SK-N-SH treated with all-trans-retinoic acid at 6 μM for 48 hours (cell line): ENCODE data around the gene CACNA1B.
"Not testable (repeated sequence)": the region's sequence is repeated elsewhere in the genome, so short reads cannot be mapped to it uniquely, and the experiment has no call there.

ENCODE experiments used
- ATAC-seq: fragments of 200-7000 bp; cut with Tn5 transposase; 3 replicates; pipeline ENCODE4 v1.9.1; 2020; ENCODE audit warnings: mild to moderate bottlenecking, moderate library complexity
- ARNTL ChIP-seq: fragments of 450-650 bp; formaldehyde crosslinking; IDR thresholded peaks from 2 replicates; pipeline ENCODE4 v1.5.0; 2020; ENCODE audit warnings: low read depth, mild to moderate bottlenecking, moderate library complexity, borderline replicate concordance
- BACH2 ChIP-seq: fragments of 250-450 bp; sonication (Bioruptor Pico); IDR thresholded peaks from 2 replicates; pipeline ENCODE4 v1.9.0; 2021; ENCODE audit warnings: mild to moderate bottlenecking, borderline replicate concordance
- CSDC2 ChIP-seq: fragments of 250-450 bp; sonication (Bioruptor Pico); IDR thresholded peaks from 2 replicates; pipeline ENCODE4 v1.5.0; 2020; ENCODE audit warnings: mild to moderate bottlenecking, moderate library complexity
- CSRNP3 ChIP-seq: fragments of 250-450 bp; sonication (Bioruptor Pico); IDR thresholded peaks from 2 replicates; pipeline ENCODE4 v1.5.1; 2021; ENCODE audit warnings: mild to moderate bottlenecking, moderate library complexity
- ESRRG ChIP-seq: fragments of 250-450 bp; sonication (Bioruptor Pico); IDR thresholded peaks from 2 replicates; pipeline ENCODE4 v1.6.1; 2021; ENCODE audit warnings: mild to moderate bottlenecking
- GLIS3 ChIP-seq: fragments of 250-450 bp; sonication (Bioruptor Pico); IDR thresholded peaks from 2 replicates; pipeline ENCODE4 v1.5.0; 2020; ENCODE audit warnings: mild to moderate bottlenecking, moderate library complexity
- ISL1 ChIP-seq: fragments of 250-450 bp; sonication (Bioruptor Pico); IDR thresholded peaks from 2 replicates; pipeline ENCODE4 v2.1.2; 2022; ENCODE audit warnings: mild to moderate bottlenecking, moderate library complexity
- OSR1 ChIP-seq: fragments of 250-450 bp; sonication (Bioruptor Pico); IDR thresholded peaks from 2 replicates; pipeline ENCODE4 v1.8.0; 2022; ENCODE audit warnings: moderate library complexity, mild to moderate bottlenecking, inconsistent platforms
- POU6F1 ChIP-seq: fragments of 250-450 bp; sonication (Bioruptor Pico); IDR thresholded peaks from 2 replicates; pipeline ENCODE4 v1.8.0; 2021; ENCODE audit warnings: low read depth, mild to moderate bottlenecking, moderate library complexity, borderline replicate concordance
- PPARA ChIP-seq: fragments of 250-450 bp; sonication (Bioruptor Pico); IDR thresholded peaks from 2 replicates; pipeline ENCODE4 v1.5.0; 2020; ENCODE audit warnings: mild to moderate bottlenecking, borderline replicate concordance
- RARB ChIP-seq: fragments of 250-450 bp; sonication (Bioruptor Pico); IDR thresholded peaks from 2 replicates; pipeline ENCODE4 v1.8.0; 2021; ENCODE audit warnings: mild to moderate bottlenecking, moderate library complexity
- SNAI2 ChIP-seq: fragments of 250-450 bp; sonication (Bioruptor Pico); IDR thresholded peaks from 2 replicates; pipeline ENCODE4 v1.5.0; 2020; ENCODE audit warnings: mild to moderate bottlenecking, moderate library complexity
- TCF4 ChIP-seq: fragments of 250-450 bp; sonication (Bioruptor Pico); IDR thresholded peaks from 2 replicates; pipeline ENCODE4 v1.8.0; 2021; ENCODE audit warnings: mild to moderate bottlenecking, moderate library complexity, borderline replicate concordance
- ZC3H10 ChIP-seq: fragments of 250-450 bp; sonication (Bioruptor Pico); IDR thresholded peaks from 2 replicates; pipeline ENCODE4 v1.5.1; 2021; ENCODE audit warnings: mild to moderate bottlenecking, moderate library complexity
- ZFP3 ChIP-seq: fragments of 250-450 bp; sonication (Bioruptor Pico); IDR thresholded peaks from 2 replicates; pipeline ENCODE4 v1.5.0; 2020; ENCODE audit warnings: mild to moderate bottlenecking, moderate library complexity
- ZFP30 ChIP-seq: fragments of 450-650 bp; formaldehyde crosslinking; IDR thresholded peaks from 2 replicates; pipeline ENCODE4 v1.5.0; 2022; ENCODE audit warnings: mild to moderate bottlenecking, moderate library complexity
- ZNF70 ChIP-seq: fragments of 450-650 bp; formaldehyde crosslinking; IDR thresholded peaks from 2 replicates; pipeline ENCODE4 v1.5.0; 2020; ENCODE audit warnings: mild to moderate bottlenecking, moderate library complexity
- ZNF8 ChIP-seq: fragments of 450-650 bp; formaldehyde crosslinking; IDR thresholded peaks from 2 replicates; pipeline ENCODE4 v1.5.0; 2020; ENCODE audit warnings: mild to moderate bottlenecking, moderate library complexity
- TF ChIP-seq, protein P1 (sequence below): fragments of 250-450 bp; sonication (Bioruptor Pico); IDR thresholded peaks from 2 replicates; pipeline ENCODE4 v1.5.1; 2020; ENCODE audit warnings: low read depth, mild to moderate bottlenecking, moderate library complexity
- TF ChIP-seq, protein P2 (sequence below): fragments of 250-450 bp; sonication (Bioruptor Pico); IDR thresholded peaks from 2 replicates; pipeline ENCODE4 v1.5.0; 2020; ENCODE audit warnings: mild to moderate bottlenecking, moderate library complexity

CACNA1B gene

DNA sequence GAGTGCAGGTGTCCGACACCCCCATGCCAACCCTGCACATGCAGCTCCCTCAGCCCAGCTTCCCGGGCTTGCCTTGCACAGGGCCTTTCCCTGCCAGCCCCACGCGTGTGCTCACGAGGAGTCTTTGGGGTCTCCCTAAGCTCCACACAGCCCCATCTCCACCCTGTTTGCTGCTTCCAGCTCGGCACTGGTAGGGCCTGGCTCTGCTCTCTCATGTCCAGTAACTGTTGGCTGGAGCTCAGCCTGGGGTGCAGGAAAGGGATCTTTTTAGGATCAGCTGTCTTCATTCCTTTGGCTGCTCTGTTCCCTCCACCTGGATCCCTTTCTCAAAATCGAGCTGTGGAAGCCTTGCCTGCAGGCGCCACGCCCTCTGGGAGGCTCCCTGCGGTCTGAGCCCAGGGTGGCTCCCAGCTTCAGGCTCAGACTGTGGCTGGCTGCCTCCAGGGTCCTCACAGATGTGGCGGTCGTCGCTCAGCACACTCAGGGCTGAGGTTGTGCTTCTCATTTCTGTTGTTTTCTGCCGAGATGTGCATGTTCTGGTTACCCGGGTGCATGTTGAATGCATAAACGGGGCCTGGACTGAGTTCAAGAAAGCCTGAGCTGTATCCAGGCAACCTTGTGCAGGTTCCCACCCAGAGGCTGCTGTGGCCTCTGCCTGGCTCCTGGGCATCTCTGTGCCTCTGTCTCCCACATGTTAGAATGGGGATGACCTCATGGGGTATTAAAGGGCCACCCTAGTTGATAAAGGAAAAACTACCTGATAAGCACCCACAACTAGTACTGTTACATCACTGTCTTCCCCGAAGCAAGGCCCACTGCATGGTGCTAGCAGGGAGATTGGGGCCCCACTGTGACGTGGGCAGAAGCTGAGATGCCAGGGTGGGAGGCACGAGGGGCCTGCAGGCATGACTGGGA lies 4.3 kb downstream of the CACNA1B start (continued):
- TF ChIP-seq, protein P1, sequence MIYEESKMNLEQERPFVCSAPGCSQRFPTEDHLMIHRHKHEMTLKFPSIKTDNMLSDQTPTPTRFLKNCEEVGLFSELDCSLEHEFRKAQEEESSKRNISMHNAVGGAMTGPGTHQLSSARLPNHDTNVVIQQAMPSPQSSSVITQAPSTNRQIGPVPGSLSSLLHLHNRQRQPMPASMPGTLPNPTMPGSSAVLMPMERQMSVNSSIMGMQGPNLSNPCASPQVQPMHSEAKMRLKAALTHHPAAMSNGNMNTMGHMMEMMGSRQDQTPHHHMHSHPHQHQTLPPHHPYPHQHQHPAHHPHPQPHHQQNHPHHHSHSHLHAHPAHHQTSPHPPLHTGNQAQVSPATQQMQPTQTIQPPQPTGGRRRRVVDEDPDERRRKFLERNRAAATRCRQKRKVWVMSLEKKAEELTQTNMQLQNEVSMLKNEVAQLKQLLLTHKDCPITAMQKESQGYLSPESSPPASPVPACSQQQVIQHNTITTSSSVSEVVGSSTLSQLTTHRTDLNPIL (CRISPR knock-in tag), result no peak
- TF ChIP-seq CSRNP3 (CRISPR knock-in tag) (no peak), ARNTL (CRISPR knock-in tag) (no peak), SNAI2 (no peak)

DNA sequence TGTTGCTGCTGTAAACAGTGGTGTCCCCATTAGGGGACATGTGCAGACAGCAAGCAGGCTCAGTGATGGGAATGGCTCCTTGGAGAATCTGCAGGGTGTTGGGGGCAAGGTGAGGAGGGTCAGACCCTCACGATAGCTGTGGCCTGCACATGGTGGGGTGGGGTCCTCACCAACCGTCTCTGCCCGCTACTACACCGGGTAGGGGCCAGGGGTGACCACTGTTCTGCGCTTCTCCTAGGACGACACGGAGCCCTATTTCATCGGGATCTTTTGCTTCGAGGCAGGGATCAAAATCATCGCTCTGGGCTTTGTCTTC lies 4.9 kb downstream of the CACNA1B start:
- TF ChIP-seq ZFP3 (CRISPR knock-in tag) (no peak), POU6F1 (CRISPR knock-in tag) (no peak), ARNTL (CRISPR knock-in tag) (no peak), BACH2 (CRISPR knock-in tag) (no peak), RARB (CRISPR knock-in tag) (no peak), ISL1 (CRISPR knock-in tag) (no peak), CSRNP3 (CRISPR knock-in tag) (no peak), TCF4 (CRISPR knock-in tag) (no peak), ZNF8 (no peak), ZNF70 (no peak), SNAI2 (no peak), ZFP30 (CRISPR knock-in tag) (no peak), PPARA (CRISPR knock-in tag) (no peak), OSR1 (CRISPR knock-in tag) (no peak), ESRRG (CRISPR knock-in tag) (no peak), ZC3H10 (CRISPR knock-in tag) (no peak), CSDC2 (no peak), GLIS3 (CRISPR knock-in tag) (no peak)
- TF ChIP-seq, protein P2, sequence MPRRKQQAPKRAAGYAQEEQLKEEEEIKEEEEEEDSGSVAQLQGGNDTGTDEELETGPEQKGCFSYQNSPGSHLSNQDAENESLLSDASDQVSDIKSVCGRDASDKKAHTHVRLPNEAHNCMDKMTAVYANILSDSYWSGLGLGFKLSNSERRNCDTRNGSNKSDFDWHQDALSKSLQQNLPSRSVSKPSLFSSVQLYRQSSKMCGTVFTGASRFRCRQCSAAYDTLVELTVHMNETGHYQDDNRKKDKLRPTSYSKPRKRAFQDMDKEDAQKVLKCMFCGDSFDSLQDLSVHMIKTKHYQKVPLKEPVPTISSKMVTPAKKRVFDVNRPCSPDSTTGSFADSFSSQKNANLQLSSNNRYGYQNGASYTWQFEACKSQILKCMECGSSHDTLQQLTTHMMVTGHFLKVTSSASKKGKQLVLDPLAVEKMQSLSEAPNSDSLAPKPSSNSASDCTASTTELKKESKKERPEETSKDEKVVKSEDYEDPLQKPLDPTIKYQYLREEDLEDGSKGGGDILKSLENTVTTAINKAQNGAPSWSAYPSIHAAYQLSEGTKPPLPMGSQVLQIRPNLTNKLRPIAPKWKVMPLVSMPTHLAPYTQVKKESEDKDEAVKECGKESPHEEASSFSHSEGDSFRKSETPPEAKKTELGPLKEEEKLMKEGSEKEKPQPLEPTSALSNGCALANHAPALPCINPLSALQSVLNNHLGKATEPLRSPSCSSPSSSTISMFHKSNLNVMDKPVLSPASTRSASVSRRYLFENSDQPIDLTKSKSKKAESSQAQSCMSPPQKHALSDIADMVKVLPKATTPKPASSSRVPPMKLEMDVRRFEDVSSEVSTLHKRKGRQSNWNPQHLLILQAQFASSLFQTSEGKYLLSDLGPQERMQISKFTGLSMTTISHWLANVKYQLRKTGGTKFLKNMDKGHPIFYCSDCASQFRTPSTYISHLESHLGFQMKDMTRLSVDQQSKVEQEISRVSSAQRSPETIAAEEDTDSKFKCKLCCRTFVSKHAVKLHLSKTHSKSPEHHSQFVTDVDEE (CRISPR knock-in tag), result no peak
- no peak for ATAC-seq

DNA sequence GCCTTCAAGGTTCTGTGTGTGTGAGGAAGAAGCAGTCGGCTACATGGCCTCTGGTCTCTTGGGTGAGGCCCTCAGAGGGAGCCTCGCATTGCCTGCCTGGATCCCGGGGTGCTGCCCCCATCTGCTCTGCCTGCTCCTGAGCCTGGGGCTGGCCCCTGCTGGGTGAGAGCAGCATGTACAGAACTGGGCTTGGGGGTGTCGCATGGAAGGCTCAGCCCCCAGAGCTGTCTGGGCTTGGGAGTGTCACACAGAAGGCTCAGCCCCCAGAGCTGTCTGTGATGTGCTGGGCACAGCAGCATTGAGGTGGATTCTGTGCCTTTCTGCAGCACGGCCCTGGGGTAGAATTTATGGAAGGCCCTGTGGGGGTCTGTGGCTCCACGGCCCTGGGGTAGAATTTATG lies 6.4 kb downstream of the CACNA1B start:
- ATAC-seq, result not testable (repeated sequence)

GRCh38 chr9:137884547-137884946 lies 7.0 kb downstream of the CACNA1B start:
- ATAC-seq, result not testable (repeated sequence)

DNA sequence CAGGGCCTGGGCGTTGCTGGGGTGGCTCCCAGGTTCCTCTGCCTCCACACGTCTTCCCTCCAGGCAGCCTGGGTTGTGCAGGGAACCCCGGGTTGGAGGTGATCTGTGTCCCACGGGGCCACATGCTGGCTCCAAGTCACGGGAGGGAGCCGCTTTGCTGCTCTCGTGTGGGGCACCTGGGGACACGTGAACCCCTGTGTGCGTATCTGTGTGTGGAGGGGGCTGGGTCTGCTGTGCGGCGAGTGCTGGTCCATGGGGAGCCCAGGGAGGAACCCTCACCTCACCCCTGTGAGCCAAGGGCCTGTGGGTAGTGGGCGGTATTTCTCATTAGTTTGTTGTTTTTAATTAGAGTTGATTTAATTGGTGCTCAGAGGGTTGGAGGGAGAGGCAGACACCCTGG lies 7.5 kb downstream of the CACNA1B start:
- not testable (repeated sequence) for ATAC-seq

DNA sequence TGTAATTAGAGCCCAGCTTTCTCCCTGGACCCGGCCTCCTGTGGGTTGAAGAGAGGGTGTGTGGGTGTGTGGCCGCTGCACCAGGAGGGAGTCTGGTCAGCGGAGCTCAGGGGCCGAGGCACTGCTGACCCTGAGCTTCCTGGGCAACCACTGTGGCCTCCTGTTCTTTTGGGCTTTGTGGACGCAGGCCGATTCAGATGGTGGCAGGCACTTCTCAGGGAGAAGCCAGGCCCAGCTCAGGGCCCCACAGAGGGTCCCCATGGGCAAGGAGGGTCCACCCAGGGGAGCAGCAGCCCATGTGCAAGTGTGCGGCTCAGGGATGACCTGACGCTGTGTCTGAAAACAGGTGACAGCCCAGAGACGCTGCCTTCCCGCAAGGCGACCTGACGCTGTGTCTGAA lies 11.0 kb downstream of the CACNA1B start:
- not testable (repeated sequence) for ATAC-seq

- not testable (repeated sequence) for ATAC-seq
Measured at GRCh38 chr9:137889966-137890365, 12.4 kb downstream of the CACNA1B start.

DNA sequence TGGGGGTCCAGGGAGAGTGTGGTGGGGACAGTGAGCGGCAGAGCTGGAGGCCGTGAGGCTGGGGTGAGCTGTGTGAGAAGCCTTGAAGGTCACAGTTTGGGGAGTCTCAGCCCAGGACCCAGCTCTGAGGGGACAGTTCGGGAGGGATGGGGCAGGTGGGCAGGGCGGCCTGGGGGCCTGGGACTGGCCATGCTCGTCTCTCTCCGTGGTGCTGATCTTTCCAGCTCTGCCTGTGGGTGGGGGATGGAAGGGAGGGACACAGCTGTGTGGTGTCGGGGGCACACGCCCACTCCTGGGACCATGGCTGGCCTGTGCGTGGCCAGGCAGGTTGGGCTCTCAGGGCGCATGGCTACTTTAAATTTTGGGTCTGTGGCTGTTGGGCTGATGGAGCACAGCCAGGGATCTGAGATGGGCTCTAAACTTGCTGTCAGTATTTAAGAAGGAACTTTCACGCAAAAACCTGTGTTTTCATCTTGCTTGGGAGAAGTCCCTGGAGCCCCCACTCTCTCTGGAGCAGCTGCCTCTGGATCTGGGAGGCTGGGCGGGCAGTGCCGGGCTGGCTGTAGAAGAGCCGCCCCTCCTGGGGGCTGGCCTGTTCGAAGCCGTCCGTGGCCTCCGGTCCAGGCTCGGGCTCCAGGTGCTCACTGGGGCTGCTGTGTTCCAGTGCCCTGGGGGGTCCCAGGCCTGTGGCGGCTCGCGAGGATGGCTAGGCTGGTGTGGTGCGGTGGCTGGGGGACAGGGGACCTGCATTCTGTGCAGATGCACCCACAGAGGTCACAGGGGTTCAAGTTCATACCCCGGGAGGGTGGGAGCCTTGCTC lies 13.4 kb downstream of the CACNA1B start:
- ATAC-seq, result not testable (repeated sequence)
